GM23338 (cell line): ENCODE data around the gene SUPT3H. TPM values are rescaled to one million over a fixed set of nuclear protein-coding genes. Genes with fewer than 3 reads are reported as not detected.

ENCODE experiments used
- ATAC-seq: fragments of 200-7000 bp; cut with Tn5 transposase; 3 replicates; pipeline ENCODE4 v1.9.1; 2020
- DNase-seq: peaks from one replicate; pipeline ENCODE4 v3.0.0-alpha.2; 2015; ENCODE audit warnings: low spot score
- H2AFZ ChIP-seq: fragments of 200-600 bp; sonication (generic); 2 replicates; pipeline ENCODE4 v1.8.0; 2016; ENCODE audit warnings: antibody characterized with exemption, mild to moderate bottlenecking, moderate library complexity
- H3F3A ChIP-seq: fragments of 200-600 bp; sonication (generic); replicated peaks from 2 replicates; pipeline ENCODE4 v1.8.0; 2017; ENCODE audit warnings: antibody characterized with exemption, mixed run types, low read depth
- H3K27ac ChIP-seq: fragments of 200-600 bp; sonication (generic); 2 replicates; pipeline ENCODE4 v1.6.1; 2016; ENCODE audit warnings: low read depth
- H3K27me3 ChIP-seq: fragments of 200-600 bp; sonication (generic); 2 replicates; pipeline ENCODE4 v1.8.0; 2016; ENCODE audit warnings: mild to moderate bottlenecking, mixed run types, moderate library complexity; ENCODE audit not compliant: insufficient read depth
- H3K36me3 ChIP-seq: fragments of 200-600 bp; sonication (generic); 2 replicates; pipeline ENCODE4 v1.8.0; 2016; ENCODE audit warnings: mild to moderate bottlenecking; ENCODE audit not compliant: insufficient read depth
- H3K4me1 ChIP-seq: fragments of 200-600 bp; sonication (generic); 2 replicates; pipeline ENCODE4 v1.8.0; 2016; ENCODE audit warnings: mild to moderate bottlenecking, moderate library complexity; ENCODE audit not compliant: insufficient read depth
- H3K4me2 ChIP-seq: fragments of 200-600 bp; sonication (generic); 2 replicates; pipeline ENCODE4 v1.7.1; 2017; ENCODE audit warnings: mixed run types
- H3K4me3 ChIP-seq: fragments of 200-600 bp; sonication (generic); 2 replicates; pipeline ENCODE4 v1.6.1; 2016; ENCODE audit warnings: mixed run types
- H3K79me2 ChIP-seq: fragments of 200-600 bp; sonication (generic); replicated peaks from 2 replicates; pipeline ENCODE4 v1.8.0; 2017; ENCODE audit warnings: mild to moderate bottlenecking; ENCODE audit not compliant: insufficient read depth
- H3K9me2 ChIP-seq: fragments of 200-600 bp; sonication (generic); 2 replicates; pipeline ENCODE4 v1.8.0; 2017; ENCODE audit not compliant: insufficient read depth
- H4K20me1 ChIP-seq: fragments of 200-600 bp; sonication (generic); replicated peaks from 2 replicates; pipeline ENCODE4 v1.8.0; 2017; ENCODE audit warnings: mild to moderate bottlenecking; ENCODE audit not compliant: insufficient read depth
- H3K27ac Mint-ChIP-seq: 2 replicates; pipeline ENCODE4 v1.8.0; 2020; ENCODE audit warnings: inconsistent platforms, mild to moderate bottlenecking, moderate library complexity, mixed read lengths
- H3K27me3 Mint-ChIP-seq: 3 replicates; pipeline ENCODE4 v1.8.0; 2022; ENCODE audit warnings: low read depth, mild to moderate bottlenecking, moderate library complexity, mixed read lengths, inconsistent platforms; ENCODE audit not compliant: insufficient read depth, poor library complexity
- H3K36me3 Mint-ChIP-seq: 3 replicates; pipeline ENCODE4 v1.8.0; 2021; ENCODE audit warnings: low read depth, mild to moderate bottlenecking, inconsistent platforms, moderate library complexity, mixed read lengths
- H3K4me1 Mint-ChIP-seq: 3 replicates; pipeline ENCODE4 v1.8.0; 2020; ENCODE audit warnings: mild to moderate bottlenecking, inconsistent platforms, mixed read lengths
- H3K4me3 Mint-ChIP-seq: 3 replicates; pipeline ENCODE4 v1.8.0; 2021; ENCODE audit warnings: moderate library complexity, mild to moderate bottlenecking, inconsistent platforms, mixed read lengths
- H3K9me3 Mint-ChIP-seq: 3 replicates; pipeline ENCODE4 v1.8.0; 2020; ENCODE audit warnings: moderate library complexity, mild to moderate bottlenecking, inconsistent platforms, mixed read lengths
- EZH2phosphoT487 ChIP-seq: fragments of 200-600 bp; sonication (generic); IDR thresholded peaks from one replicate; pipeline ENCODE4 v1.8.1; 2018; ENCODE audit warnings: antibody characterized with exemption; ENCODE audit not compliant: unreplicated experiment
- JUNB ChIP-seq: IDR thresholded peaks from one replicate; pipeline ENCODE4 v1.6.1; 2016; ENCODE audit warnings: antibody characterized with exemption; ENCODE audit not compliant: unreplicated experiment
- NANOG ChIP-seq: IDR thresholded peaks from 2 replicates; pipeline ENCODE4 v1.6.1; 2016; ENCODE audit warnings: antibody characterized with exemption, borderline replicate concordance
- POLR2AphosphoS5 ChIP-seq: IDR thresholded peaks from 2 replicates; pipeline ENCODE4 v1.6.1; 2016; ENCODE audit warnings: antibody characterized with exemption, low read depth
- STAT1 ChIP-seq: IDR thresholded peaks from one replicate; pipeline ENCODE4 v1.6.1; 2016; ENCODE audit warnings: antibody characterized with exemption; ENCODE audit not compliant: unreplicated experiment
- ZNF114 ChIP-seq: fragments of 250-450 bp; sonication (Bioruptor Pico); IDR thresholded peaks from 2 replicates; pipeline ENCODE4 v1.5.0; 2020; ENCODE audit warnings: mild to moderate bottlenecking, moderate library complexity
- polyA plus RNA-seq: library from polyadenylated mRNA; unstranded; fragments of >200 nt; fragmentation: Nextera tagmentation; extraction: Ambion mirVana; gene quantifications from 2 replicates; pipeline ENCODE4 v1.2.1, GENCODE V29; 2016
- total RNA-seq: library from RNA; depleted of rRNA; stranded (reverse); fragments of >200 nt; shearing (Covaris generic); gene quantifications from 2 replicates; pipeline ENCODE4 v1.2.3, GENCODE V29; 2014
- TF ChIP-seq, protein P1 (sequence below): IDR thresholded peaks from one replicate; pipeline ENCODE4 v1.6.1; 2018; ENCODE audit warnings: antibody characterized with exemption; ENCODE audit not compliant: unreplicated experiment
- TF ChIP-seq, protein P2 (sequence below), 2 experiments: fragments of 200-600 bp in 1 of 2; sonication (generic) in 1 of 2; conservative IDR thresholded peaks; 2 replicates each; pipeline versions ENCODE4 v1.5.1 to v1.6.1; 2016 to 2017; ENCODE audit warnings: antibody characterized with exemption in 2 of 2, low read depth in 2 of 2, mild to moderate bottlenecking in 2 of 2, moderate library complexity in 1 of 2
- TF ChIP-seq, protein P3 (sequence below): fragments of 250-450 bp; sonication (Bioruptor Pico); IDR thresholded peaks from 2 replicates; pipeline ENCODE4 v1.5.0; 2020; ENCODE audit warnings: mild to moderate bottlenecking, moderate library complexity

SUPT3H gene
- total and polyA plus RNA-seq, 2 experiments from 2014 or later, result 11.4 to 30.1 TPM

DNA sequence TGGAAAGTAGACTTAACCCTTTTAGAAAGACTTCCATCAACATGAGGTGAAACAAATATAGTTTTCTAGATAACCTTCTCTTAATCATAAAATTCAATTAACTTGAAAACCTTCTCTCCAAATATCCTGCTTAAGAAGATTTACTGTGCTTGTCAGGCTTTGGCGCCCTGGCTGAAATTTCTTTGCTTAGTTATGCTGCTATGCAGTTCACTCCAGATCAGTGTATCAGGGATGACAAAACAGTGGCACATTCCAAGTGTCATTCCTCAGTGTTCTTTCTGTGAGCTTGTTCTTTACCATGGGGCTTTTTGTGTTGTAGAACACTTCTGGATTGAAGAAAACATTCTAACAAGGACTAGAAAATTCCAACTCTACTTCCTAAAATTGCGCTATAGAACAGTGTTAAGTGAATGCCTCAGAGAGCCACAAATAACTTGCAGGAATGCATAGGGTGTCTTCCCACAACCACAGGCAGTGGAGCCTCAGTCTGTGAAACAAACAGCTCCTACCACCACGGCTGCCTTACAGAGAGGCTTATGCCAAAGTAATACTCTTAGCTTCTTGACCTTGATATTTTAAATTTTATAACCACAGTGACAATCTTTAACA is 546.6 kb downstream of the SUPT3H start (continued):
- TF ChIP-seq, protein P1, sequence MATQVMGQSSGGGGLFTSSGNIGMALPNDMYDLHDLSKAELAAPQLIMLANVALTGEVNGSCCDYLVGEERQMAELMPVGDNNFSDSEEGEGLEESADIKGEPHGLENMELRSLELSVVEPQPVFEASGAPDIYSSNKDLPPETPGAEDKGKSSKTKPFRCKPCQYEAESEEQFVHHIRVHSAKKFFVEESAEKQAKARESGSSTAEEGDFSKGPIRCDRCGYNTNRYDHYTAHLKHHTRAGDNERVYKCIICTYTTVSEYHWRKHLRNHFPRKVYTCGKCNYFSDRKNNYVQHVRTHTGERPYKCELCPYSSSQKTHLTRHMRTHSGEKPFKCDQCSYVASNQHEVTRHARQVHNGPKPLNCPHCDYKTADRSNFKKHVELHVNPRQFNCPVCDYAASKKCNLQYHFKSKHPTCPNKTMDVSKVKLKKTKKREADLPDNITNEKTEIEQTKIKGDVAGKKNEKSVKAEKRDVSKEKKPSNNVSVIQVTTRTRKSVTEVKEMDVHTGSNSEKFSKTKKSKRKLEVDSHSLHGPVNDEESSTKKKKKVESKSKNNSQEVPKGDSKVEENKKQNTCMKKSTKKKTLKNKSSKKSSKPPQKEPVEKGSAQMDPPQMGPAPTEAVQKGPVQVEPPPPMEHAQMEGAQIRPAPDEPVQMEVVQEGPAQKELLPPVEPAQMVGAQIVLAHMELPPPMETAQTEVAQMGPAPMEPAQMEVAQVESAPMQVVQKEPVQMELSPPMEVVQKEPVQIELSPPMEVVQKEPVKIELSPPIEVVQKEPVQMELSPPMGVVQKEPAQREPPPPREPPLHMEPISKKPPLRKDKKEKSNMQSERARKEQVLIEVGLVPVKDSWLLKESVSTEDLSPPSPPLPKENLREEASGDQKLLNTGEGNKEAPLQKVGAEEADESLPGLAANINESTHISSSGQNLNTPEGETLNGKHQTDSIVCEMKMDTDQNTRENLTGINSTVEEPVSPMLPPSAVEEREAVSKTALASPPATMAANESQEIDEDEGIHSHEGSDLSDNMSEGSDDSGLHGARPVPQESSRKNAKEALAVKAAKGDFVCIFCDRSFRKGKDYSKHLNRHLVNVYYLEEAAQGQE, result no peak
- no peak for TF ChIP-seq EZH2phosphoT487
- no peak for TF ChIP-seq POLR2AphosphoS5
- TF ChIP-seq JUNB, result no peak
- TF ChIP-seq, protein P2, sequence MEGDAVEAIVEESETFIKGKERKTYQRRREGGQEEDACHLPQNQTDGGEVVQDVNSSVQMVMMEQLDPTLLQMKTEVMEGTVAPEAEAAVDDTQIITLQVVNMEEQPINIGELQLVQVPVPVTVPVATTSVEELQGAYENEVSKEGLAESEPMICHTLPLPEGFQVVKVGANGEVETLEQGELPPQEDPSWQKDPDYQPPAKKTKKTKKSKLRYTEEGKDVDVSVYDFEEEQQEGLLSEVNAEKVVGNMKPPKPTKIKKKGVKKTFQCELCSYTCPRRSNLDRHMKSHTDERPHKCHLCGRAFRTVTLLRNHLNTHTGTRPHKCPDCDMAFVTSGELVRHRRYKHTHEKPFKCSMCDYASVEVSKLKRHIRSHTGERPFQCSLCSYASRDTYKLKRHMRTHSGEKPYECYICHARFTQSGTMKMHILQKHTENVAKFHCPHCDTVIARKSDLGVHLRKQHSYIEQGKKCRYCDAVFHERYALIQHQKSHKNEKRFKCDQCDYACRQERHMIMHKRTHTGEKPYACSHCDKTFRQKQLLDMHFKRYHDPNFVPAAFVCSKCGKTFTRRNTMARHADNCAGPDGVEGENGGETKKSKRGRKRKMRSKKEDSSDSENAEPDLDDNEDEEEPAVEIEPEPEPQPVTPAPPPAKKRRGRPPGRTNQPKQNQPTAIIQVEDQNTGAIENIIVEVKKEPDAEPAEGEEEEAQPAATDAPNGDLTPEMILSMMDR (conservative IDR thresholded peaks at IDR 0.05; ENCODE audit: low read depth in 2 of 2), result no peak

DNA sequence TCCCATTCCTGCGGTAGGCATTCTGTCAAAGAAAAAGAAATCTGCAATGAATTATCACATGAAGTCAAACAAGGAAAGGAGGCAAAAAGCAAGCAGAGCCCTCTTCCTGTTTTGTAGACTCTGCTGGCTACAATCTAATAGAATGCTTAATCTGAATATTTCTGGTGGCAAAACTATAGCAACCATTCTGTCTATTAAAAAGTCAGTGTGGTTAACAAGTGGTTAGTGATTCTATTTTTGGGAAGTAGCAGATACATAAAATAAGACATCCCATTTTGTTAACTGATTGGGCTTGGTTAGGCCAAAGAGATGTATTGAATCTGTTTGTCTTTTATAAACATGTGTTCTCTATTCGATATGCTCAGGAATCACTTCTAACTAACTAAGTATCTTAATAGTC is 547.9 kb downstream of the SUPT3H start:
- Mint-ChIP-seq H3K4me3 (no peak overlapping the region), H3K27me3 (no peaks in the 10 kb centered on the region), H3K4me1 (peaks cover 37% of the 10 kb centered on the region), H3K27ac (no peak overlapping the region; the same call in 1 of the 2 replicates), H3K36me3 (no peaks in the 10 kb centered on the region), H3K9me3 (no peaks in the 10 kb centered on the region)
- DNase-seq, result no peak
- Histone ChIP-seq H4K20me1 (no peaks in the 10 kb centered on the region), H3K79me2 (no peaks in the 10 kb centered on the region), H3K4me1 (peaks cover 38% of the 10 kb centered on the region), H3K9me2 (no peaks in the 10 kb centered on the region), H3K4me3 (no peak overlapping the region), H2AFZ (no peak overlapping the region), H3K27ac (peak overlapping the region; percentile 21), H3K36me3 (no peaks in the 10 kb centered on the region), H3K27me3 (no peaks in the 10 kb centered on the region), H3F3A (no peaks in the 10 kb centered on the region), H3K4me2 (no peak overlapping the region)
- no peak for ATAC-seq
- TF ChIP-seq NANOG (no peak), STAT1 (no peak), ZNF114 (no peak)
- TF ChIP-seq, protein P2 (conservative IDR thresholded peaks at IDR 0.05; ENCODE audit: low read depth in 2 of 2), result no peak
- TF ChIP-seq, protein P3, sequence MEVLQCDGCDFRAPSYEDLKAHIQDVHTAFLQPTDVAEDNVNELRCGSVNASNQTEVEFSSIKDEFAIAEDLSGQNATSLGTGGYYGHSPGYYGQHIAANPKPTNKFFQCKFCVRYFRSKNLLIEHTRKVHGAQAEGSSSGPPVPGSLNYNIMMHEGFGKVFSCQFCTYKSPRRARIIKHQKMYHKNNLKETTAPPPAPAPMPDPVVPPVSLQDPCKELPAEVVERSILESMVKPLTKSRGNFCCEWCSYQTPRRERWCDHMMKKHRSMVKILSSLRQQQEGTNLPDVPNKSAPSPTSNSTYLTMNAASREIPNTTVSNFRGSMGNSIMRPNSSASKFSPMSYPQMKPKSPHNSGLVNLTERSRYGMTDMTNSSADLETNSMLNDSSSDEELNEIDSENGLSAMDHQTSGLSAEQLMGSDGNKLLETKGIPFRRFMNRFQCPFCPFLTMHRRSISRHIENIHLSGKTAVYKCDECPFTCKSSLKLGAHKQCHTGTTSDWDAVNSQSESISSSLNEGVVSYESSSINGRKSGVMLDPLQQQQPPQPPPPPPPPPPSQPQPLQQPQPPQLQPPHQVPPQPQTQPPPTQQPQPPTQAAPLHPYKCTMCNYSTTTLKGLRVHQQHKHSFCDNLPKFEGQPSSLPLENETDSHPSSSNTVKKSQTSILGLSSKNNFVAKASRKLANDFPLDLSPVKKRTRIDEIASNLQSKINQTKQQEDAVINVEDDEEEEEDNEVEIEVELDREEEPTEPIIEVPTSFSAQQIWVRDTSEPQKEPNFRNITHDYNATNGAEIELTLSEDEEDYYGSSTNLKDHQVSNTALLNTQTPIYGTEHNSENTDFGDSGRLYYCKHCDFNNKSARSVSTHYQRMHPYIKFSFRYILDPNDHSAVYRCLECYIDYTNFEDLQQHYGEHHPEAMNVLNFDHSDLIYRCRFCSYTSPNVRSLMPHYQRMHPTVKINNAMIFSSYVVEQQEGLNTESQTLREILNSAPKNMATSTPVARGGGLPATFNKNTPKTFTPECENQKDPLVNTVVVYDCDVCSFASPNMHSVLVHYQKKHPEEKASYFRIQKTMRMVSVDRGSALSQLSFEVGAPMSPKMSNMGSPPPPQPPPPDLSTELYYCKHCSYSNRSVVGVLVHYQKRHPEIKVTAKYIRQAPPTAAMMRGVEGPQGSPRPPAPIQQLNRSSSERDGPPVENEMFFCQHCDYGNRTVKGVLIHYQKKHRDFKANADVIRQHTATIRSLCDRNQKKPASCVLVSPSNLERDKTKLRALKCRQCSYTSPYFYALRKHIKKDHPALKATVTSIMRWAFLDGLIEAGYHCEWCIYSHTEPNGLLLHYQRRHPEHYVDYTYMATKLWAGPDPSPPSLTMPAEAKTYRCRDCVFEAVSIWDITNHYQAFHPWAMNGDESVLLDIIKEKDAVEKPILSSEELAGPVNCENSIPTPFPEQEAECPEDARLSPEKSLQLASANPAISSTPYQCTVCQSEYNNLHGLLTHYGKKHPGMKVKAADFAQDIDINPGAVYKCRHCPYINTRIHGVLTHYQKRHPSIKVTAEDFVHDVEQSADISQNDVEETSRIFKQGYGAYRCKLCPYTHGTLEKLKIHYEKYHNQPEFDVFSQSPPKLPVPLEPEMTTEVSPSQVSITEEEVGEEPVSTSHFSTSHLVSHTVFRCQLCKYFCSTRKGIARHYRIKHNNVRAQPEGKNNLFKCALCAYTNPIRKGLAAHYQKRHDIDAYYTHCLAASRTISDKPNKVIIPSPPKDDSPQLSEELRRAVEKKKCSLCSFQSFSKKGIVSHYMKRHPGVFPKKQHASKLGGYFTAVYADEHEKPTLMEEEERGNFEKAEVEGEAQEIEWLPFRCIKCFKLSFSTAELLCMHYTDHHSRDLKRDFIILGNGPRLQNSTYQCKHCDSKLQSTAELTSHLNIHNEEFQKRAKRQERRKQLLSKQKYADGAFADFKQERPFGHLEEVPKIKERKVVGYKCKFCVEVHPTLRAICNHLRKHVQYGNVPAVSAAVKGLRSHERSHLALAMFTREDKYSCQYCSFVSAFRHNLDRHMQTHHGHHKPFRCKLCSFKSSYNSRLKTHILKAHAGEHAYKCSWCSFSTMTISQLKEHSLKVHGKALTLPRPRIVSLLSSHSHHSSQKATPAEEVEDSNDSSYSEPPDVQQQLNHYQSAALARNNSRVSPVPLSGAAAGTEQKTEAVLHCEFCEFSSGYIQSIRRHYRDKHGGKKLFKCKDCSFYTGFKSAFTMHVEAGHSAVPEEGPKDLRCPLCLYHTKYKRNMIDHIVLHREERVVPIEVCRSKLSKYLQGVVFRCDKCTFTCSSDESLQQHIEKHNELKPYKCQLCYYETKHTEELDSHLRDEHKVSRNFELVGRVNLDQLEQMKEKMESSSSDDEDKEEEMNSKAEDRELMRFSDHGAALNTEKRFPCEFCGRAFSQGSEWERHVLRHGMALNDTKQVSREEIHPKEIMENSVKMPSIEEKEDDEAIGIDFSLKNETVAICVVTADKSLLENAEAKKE, result no peak
